SK-MEL-5 (cell line): Measurements from ENCODE around the gene PAX8. TPM values are rescaled to one million over a fixed set of nuclear protein-coding genes. Genes with fewer than 3 reads are reported as not detected.

Experiments
- DNase-seq: peaks from one replicate; pipeline ENCODE4 v3.0.0-alpha.2; 2016; ENCODE audit warnings: low read depth, low spot score
- in situ Hi-C: cut with HindIII; loops from 2 replicates; pipeline ENCODE4 v1.10.0; 2016; ENCODE audit warnings: low sequenced_read_pairs, high pct_unique_total_duplicates, low pct_unique_long_range_greater_than_20kb
- total RNA-seq: library from RNA; depleted of rRNA; stranded (reverse); fragments of >200 nt; shearing (Covaris generic); gene quantifications from 2 replicates; pipeline ENCODE4 v1.2.3, GENCODE V29; 2014

PAX8 gene
- total RNA-seq, 1 experiment from 2014 or later: 0.90 TPM

DNA sequence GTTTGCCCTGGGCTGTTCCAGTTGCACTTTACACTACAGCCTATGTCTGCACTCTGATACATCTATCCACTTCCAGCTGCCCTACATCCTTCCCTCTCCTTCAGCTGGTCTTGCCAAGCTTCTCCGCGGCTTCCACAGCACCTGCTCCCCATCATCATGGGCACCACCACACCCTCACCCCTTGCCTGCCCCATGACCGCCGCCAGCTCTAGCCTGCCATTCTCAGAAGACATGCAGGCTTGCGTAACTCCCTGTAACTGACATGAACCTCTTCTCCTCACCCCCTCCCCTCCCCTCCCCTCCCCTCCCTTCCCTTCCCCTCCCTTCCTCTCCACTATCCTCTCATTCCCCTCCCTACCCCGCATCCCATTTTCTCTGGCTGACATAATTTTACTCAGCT is 46.0 kb downstream of the PAX8 start:
- DNase-seq: no peak
- in situ Hi-C loops: no loop called here

DNA sequence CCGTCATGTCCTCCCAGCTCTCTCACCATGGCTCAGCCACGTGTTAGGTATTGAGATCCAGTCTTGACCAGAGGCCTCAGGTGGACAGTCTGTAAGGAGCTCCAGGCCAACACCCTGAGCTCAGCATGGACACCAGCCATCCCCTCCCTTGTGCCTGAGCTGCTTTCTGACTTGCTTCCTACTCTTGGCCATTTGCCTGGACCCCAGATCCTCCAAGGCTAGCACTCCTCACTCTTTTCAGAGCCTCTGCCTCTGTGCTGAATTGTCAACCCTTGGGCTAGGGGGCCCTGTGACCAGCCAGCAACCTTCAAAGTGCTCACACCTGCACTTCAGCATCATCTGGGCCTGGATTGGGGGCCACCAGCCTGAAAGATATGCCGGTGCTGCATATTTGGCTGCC is 46.6 kb downstream of the PAX8 start:
- in situ Hi-C loops: no loop called here

GRCh38 chr2:113231064-113231463 is 47.7 kb downstream of the PAX8 start:
- DNase-seq: no peak
- in situ Hi-C loops: no loop called here

More for the DNA sequence above, 46.6 kb downstream of the PAX8 start:
- no peak for DNase-seq

DNA sequence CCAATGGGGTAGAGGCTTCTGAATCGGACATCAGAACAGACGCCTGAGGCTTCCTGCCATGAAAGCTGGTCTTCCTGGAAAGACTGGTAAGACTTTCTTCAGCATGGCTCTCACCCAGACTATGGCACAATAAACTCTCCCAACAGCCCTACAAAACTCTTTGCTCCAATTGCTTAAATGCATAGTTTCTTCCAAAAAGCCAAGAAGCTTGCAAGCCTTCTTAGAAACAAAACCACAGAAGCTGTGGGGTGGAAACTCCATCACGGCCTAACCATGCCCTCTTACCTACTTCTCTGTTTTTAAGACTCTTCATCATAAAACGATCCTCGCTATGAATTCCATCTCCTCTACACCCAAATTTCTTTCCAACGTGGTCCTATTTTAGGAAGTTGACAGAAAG is 48.2 kb downstream of the PAX8 start:
- DNase-seq: no peak
- in situ Hi-C loops: no loop called here

DNA sequence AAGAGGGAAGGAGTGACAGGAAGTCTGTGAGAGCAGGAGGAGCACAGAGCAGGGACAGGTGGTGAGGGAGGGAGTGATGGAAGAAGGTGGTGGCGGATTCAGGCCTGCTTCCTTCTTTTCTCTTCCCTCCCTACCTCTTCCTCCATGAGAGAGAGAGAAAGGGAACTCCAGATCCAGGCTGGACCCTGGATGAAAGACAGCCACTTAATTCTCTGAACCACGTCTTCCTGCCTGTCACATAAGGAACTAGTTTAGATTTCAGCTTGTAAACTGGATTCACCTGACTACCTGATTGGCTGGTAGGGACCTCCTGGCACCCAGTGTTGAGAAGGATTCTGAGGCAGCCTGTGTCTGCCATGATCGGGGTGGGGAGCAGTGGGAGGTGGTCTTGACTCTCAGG is 48.9 kb downstream of the PAX8 start:
- in situ Hi-C loops: no loop called here
- no peak for DNase-seq

DNA sequence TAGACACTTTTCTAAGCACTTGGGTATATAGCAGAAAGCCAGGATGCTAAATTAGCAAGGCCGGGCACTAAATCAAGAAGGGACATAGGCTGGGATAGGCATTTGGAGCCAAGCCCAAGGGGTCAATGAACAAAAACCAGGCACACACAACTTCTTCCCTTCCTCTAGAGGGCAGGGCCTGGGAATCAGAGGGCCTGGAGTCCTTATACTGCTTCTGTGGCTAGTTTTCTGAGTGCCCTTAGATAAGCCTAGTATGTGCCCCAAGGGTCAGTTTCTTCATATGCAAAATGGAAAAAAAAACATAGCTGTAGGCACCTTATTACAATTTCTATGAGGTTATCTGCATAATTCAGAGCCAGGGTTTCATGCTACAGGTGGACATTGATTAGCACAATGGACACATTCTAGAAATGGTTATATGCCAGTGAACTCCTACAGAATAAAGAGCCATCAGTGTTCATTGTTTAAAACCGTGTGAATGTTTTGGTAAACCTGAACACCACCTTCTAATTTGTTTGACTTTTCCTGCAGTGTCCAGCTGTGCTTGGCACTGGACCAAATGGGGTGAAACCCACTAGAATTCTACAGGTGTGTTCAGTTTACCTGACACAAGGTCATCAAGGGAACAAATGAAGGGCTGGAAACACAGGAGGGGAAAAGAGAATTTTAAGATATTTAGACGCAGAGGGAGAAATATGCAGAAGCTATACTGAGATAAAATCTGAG is 49.6 kb downstream of the PAX8 start:
- in situ Hi-C loops: no loop called here
- no peak for DNase-seq

DNA sequence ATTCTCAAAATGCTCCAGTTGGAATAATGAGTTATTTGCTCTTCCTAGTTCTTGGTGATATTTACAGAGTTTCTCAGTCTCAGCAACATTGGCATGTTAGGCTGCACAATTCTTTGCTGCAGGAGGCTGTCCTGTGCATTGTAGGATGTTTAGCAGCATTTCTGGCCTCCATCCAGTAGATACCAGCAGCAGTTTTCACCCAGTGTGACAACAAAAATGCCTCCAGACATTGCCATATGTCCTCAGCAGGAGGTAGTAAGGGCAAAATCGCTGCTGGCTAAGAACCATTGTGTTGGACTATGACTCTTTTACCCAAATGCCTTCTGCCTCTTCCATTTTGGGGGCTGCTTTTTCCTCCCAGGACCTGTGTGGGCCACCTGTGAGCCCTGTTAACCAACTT is 50.4 kb downstream of the PAX8 start:
- DNase-seq: no peak
- in situ Hi-C loops: no loop called here

DNA sequence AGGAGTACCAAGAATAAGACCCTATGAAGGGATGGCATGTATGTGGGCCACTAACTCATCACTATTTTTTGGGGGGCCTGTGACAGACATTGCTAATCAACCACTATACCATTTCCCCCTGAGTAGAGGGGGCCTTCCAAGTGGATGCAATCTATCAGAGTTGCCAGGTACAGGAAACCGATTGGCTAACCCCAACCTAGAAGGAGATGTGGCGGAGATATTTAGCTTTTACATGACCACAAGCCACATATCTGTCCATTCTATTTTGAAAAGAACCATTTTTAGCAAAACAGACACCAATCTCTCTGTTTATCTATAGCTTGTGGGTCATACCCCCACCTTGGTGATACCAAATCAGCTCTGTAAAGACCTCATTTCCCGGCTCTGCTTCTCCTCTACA is 51.0 kb downstream of the PAX8 start:
- no peak for DNase-seq
- in situ Hi-C loops: no loop called here

- in situ Hi-C loops: no loop called here
- DNase-seq: no peak
These were observed 51.4 kb downstream of the PAX8 start for GRCh38 chr2:113227290-113227689.

GRCh38 chr2:113226462-113226861 is 52.3 kb downstream of the PAX8 start:
- in situ Hi-C loops: no loop called here

DNA sequence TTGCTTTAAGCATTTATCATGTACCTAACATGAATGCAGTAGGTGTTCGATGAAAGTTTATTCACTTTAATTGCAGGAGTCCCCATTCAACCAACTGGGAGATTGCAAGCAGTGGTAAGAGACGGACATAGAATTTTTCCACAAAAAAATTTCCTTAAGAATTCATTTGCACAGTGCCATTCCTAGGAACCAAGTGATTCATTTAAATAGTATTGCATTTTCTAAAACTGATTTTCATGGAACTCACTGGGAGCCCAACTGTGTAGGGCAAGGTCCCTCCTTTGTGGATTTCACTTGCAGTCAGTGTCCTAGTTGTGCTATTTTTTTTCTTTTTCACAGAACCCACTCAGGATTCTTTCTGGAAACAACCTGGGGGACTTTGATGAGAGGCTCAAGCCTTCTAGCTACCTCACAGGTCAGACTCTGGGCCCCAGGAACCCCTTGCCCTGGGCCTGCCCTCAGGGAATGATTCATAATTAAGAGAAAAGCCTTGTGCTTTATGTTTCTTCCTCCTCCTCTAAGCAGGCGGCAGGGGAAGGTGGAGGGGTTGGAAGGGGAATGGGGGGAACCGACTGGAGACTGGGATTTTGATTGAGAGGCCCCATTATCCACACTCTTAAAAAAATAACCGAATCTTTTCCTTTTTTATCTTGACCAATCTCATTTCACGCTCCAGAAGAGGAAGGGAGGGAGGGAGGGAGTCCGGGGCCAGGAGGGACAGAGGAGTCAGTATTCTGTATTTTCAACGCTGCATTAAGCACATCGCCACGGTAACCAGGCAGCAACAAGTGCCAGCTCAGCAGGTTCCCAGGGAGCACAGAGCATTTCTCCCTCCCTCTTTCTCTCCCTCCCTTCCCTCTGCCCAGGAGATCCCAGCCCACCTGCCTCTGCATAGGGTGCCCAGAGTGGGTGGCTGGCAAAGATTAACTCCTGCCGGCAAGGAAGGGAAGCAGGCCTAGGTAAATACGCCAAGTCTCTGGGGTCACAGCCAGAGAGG is 53.2 kb downstream of the PAX8 start:
- in situ Hi-C loops: no loop called here
- DNase-seq: no peak

More at GRCh38 chr2:113226462-113226861, 52.3 kb downstream of the PAX8 start:
- no peak for DNase-seq

GRCh38 chr2:113224647-113225236 is 54.0 kb downstream of the PAX8 start:
- in situ Hi-C loops: no loop called here
- no peak for DNase-seq

- in situ Hi-C loops: no loop called here
- DNase-seq: no peak
These were observed 54.9 kb downstream of the PAX8 start for GRCh38 chr2:113223813-113224212.

DNA sequence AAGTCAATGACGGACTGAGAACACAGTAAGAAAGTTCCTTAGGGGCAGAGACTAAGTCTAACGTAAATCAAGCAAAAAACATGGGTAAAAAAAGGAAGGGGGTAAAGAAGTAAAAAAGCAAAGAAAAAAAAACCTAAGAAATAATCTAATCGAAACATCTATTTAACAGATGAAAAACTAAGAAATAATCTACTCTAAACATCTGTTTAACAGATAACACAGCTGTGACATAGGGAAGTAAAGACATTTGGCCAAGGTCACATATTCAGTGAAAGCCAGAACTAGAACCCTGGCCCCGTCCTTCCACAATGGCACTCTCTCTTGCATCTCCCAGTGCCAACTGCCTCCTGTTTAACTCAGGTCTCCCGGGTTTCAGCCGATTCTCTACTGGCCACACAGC is 56.9 kb downstream of the PAX8 start:
- DNase-seq: no peak
- in situ Hi-C loops: no loop called here

GRCh38 chr2:113220970-113221708 is 57.6 kb downstream of the PAX8 start:
- DNase-seq: no peak
- in situ Hi-C loops: no loop called here

GRCh38 chr2:113219889-113220641 is 58.7 kb downstream of the PAX8 start:
- DNase-seq: no peak
- in situ Hi-C loops: no loop called here

DNA sequence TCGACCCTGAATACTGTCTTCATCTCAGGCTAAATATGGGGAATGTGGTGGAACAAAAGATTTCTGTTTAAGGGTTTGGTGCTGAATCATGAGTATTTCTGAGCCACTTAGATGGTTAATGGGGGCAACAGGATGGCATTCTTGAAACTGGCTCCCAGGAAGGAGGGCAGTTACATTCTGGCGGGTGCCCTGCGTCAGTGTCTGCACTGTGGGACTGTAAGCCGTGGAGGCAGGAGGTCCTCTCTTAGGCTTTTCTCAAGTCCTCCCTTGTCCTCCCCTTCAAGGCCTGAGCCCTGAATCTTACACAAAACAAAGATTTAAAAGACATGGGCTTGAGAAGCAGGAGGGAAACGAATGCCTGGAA is 59.2 kb downstream of the PAX8 start:
- in situ Hi-C loops: no loop called here
- no peak for DNase-seq
